H9 (cell line): ENCODE data around the gene CSNK2A2. TPM values are rescaled to one million over a fixed set of nuclear protein-coding genes. Genes with fewer than 3 reads are reported as not detected.

Source experiments
- DNase-seq: peaks from one replicate; pipeline ENCODE4 v3.0.0-alpha.2; 2017
- H2AFZ ChIP-seq: one replicate; pipeline ENCODE4 v1.6.1; 2013; ENCODE audit warnings: mild to moderate bottlenecking, low read length, control low read depth, moderate library complexity
- H2AK5ac ChIP-seq: 2 replicates; pipeline ENCODE4 v1.6.1; 2013; ENCODE audit warnings: low read length, control low read depth, mixed read lengths; ENCODE audit not compliant: insufficient read length
- H2BK120ac ChIP-seq: one replicate; pipeline ENCODE4 v1.6.1; 2013; ENCODE audit warnings: low read depth, mild to moderate bottlenecking, low read length, control low read depth, inconsistent platforms; ENCODE audit not compliant: poor library complexity, severe bottlenecking
- H2BK12ac ChIP-seq: 2 replicates; pipeline ENCODE4 v1.6.1; 2013; ENCODE audit warnings: low read length, control low read depth, mixed read lengths, low read depth; ENCODE audit not compliant: insufficient read length
- H2BK15ac ChIP-seq: 2 replicates; pipeline ENCODE4 v1.6.1; 2013; ENCODE audit warnings: low read depth, low read length, control low read depth
- H2BK20ac ChIP-seq: one replicate; pipeline ENCODE4 v1.6.1; 2013; ENCODE audit warnings: low read depth, mild to moderate bottlenecking, low read length, control low read depth, inconsistent platforms; ENCODE audit not compliant: poor library complexity, severe bottlenecking
- H2BK5ac ChIP-seq: 2 replicates; pipeline ENCODE4 v1.6.1; 2013; ENCODE audit warnings: low read length, control low read depth, mixed read lengths; ENCODE audit not compliant: insufficient read length
- H3K14ac ChIP-seq: 2 replicates; pipeline ENCODE4 v1.6.1; 2013; ENCODE audit warnings: low read length, control low read depth; ENCODE audit not compliant: insufficient read depth
- H3K18ac ChIP-seq: 2 replicates; pipeline ENCODE4 v1.6.1; 2013; ENCODE audit warnings: low read depth, mild to moderate bottlenecking, mixed read lengths, low read length, control low read depth; ENCODE audit not compliant: insufficient read length
- H3K23ac ChIP-seq: 2 replicates; pipeline ENCODE4 v1.6.1; 2013; ENCODE audit warnings: low read length, control low read depth, mixed read lengths, low read depth; ENCODE audit not compliant: insufficient read length
- H3K23me2 ChIP-seq: 2 replicates; pipeline ENCODE4 v1.6.1; 2013; ENCODE audit warnings: low read depth, mild to moderate bottlenecking, mixed read lengths, low read length, control low read depth; ENCODE audit not compliant: insufficient read length, poor library complexity, severe bottlenecking
- H3K27ac ChIP-seq: 2 replicates; pipeline ENCODE4 v1.5.1; 2013; ENCODE audit warnings: low read length, control low read depth, mixed read lengths, low read depth; ENCODE audit not compliant: insufficient read length
- H3K27me3 ChIP-seq: 2 replicates; pipeline ENCODE4 v1.6.1; 2013; ENCODE audit warnings: low read length, control low read depth, inconsistent platforms; ENCODE audit not compliant: insufficient read depth
- H3K4ac ChIP-seq: 2 replicates; pipeline ENCODE4 v1.6.1; 2013; ENCODE audit warnings: low read depth, mild to moderate bottlenecking, control low read depth, inconsistent platforms, low read length, moderate library complexity
- H3K4me1 ChIP-seq: 2 replicates; pipeline ENCODE4 v1.6.1; 2013; ENCODE audit warnings: low read length, control low read depth, inconsistent platforms; ENCODE audit not compliant: insufficient read depth
- H3K4me2 ChIP-seq: 2 replicates; pipeline ENCODE4 v1.6.1; 2013; ENCODE audit warnings: low read length, control low read depth, mixed read lengths; ENCODE audit not compliant: insufficient read length, insufficient read depth
- H3K56ac ChIP-seq: 2 replicates; pipeline ENCODE4 v1.6.1; 2013; ENCODE audit warnings: low read depth, mild to moderate bottlenecking, mixed read lengths, low read length, control low read depth; ENCODE audit not compliant: insufficient read length
- H3K79me1 ChIP-seq: 2 replicates; pipeline ENCODE4 v1.6.1; 2013; ENCODE audit warnings: low read depth, mild to moderate bottlenecking, moderate library complexity, low read length, control low read depth, inconsistent platforms; ENCODE audit not compliant: insufficient read depth, poor library complexity, severe bottlenecking
- H3K79me2 ChIP-seq: 2 replicates; pipeline ENCODE4 v1.6.1; 2013; ENCODE audit warnings: low read length, control low read depth, inconsistent platforms; ENCODE audit not compliant: insufficient read depth
- H3K9ac ChIP-seq: 2 replicates; pipeline ENCODE4 v1.6.1; 2013; ENCODE audit warnings: low read length, control low read depth, mixed read lengths; ENCODE audit not compliant: insufficient read length; ENCODE audit errors: extremely low read depth
- H3K9me3 ChIP-seq: one replicate; pipeline ENCODE4 v1.6.1; 2013; ENCODE audit warnings: low read depth, low read length, inconsistent platforms; ENCODE audit not compliant: control insufficient read depth
- H3T11ph ChIP-seq: one replicate; pipeline ENCODE4 v1.6.1; 2013; ENCODE audit warnings: mild to moderate bottlenecking, low read length, control low read depth, inconsistent platforms
- H4K20me1 ChIP-seq: one replicate; pipeline ENCODE4 v1.6.1; 2013; ENCODE audit not compliant: control insufficient read depth, insufficient read length, insufficient read depth
- H4K5ac ChIP-seq: 2 replicates; pipeline ENCODE4 v1.6.1; 2013; ENCODE audit warnings: low read depth, mild to moderate bottlenecking, mixed read lengths, low read length, control low read depth; ENCODE audit not compliant: insufficient read length
- H4K8ac ChIP-seq: replicated peaks from 2 replicates; pipeline ENCODE4 v1.6.1; 2013; ENCODE audit warnings: low read length, control low read depth, mixed read lengths, low read depth; ENCODE audit not compliant: insufficient read length
- H4K91ac ChIP-seq: 2 replicates; pipeline ENCODE4 v1.6.1; 2013; ENCODE audit warnings: low read depth, mild to moderate bottlenecking, moderate library complexity, mixed read lengths, low read length, control low read depth; ENCODE audit not compliant: insufficient read length
- H3K27ac Mint-ChIP-seq, 3 experiments: 2 replicates in 2 of 3; 3 replicates in 1 of 3; pipeline ENCODE4 v1.8.0; 2020 to 2021; ENCODE audit warnings: mixed read lengths in 3 of 3, mild to moderate bottlenecking in 1 of 3, moderate library complexity in 1 of 3
- H3K27me3 Mint-ChIP-seq: 2 replicates; pipeline ENCODE4 v1.8.0; 2021; ENCODE audit warnings: low read depth, mild to moderate bottlenecking, moderate library complexity, mixed read lengths
- H3K36me3 Mint-ChIP-seq, 3 experiments: 2 replicates in 2 of 3; 3 replicates in 1 of 3; pipeline ENCODE4 v1.8.0; 2020 to 2021; ENCODE audit warnings: low read depth in 3 of 3, mixed read lengths in 3 of 3; ENCODE audit not compliant: insufficient read depth in 1 of 3
- H3K4me1 Mint-ChIP-seq, 2 experiments: 2 replicates each; pipeline ENCODE4 v1.8.0; 2020; ENCODE audit warnings: mixed read lengths in 2 of 2
- H3K4me3 Mint-ChIP-seq, 2 experiments: 2 replicates in 1 of 2; 3 replicates in 1 of 2; pipeline ENCODE4 v1.8.0; 2020 to 2021; ENCODE audit warnings: mild to moderate bottlenecking in 2 of 2, mixed read lengths in 2 of 2, moderate library complexity in 1 of 2
- H3K9me3 Mint-ChIP-seq, 2 experiments: 2 replicates in 1 of 2; 3 replicates in 1 of 2; pipeline ENCODE4 v1.8.0; 2020; ENCODE audit warnings: mild to moderate bottlenecking in 2 of 2, mixed read lengths in 2 of 2, moderate library complexity in 1 of 2
- CTCF ChIP-seq: fragments of 200-600 bp; sonication (generic); conservative IDR thresholded peaks from 3 replicates; pipeline ENCODE4 v1.8.0; 2021; ENCODE audit warnings: antibody characterized with exemption, mild to moderate bottlenecking
- WGBS: extraction: QIAGEN DNeasy Blood & Tissue Kit; methylation state at CpG from one replicate; pipeline ENCODE4 v1.1.7; 2013; ENCODE audit warnings: missing lambda C conversion rate, low lambda C conversion rate, mixed read lengths; ENCODE audit not compliant: insufficient read length; ENCODE audit errors: extremely low coverage; 5-methylcytosine and 5-hydroxymethylcytosine counted together
- total RNA-seq: library from RNA; stranded (reverse); gene quantifications from 2 replicates; pipeline ENCODE4 v1.2.1, GENCODE V29; 2021

CSNK2A2 gene
- total RNA-seq, 1 experiment from 2014 or later = 134 TPM

GRCh38 chr16:58129097-58129936 lies 68.6 kb downstream of the CSNK2A2 start, which contains the start of gene CFAP20:
TSS of gene CFAP20 (minus strand) at chr16:58129381. CDS start at chr16:58129115, 266 bp downstream.
- Histone ChIP-seq H2BK12ac (no peak within 1 kb of the TSS), H3K23ac (no peak within 1 kb of the TSS), H3K23me2 (peaks cover 6% of the 10 kb centered on the region), H3K4me1 (peaks cover 10% of the 10 kb centered on the region), H4K91ac (no peak within 1 kb of the TSS), H2BK120ac (no peak within 1 kb of the TSS), H3K18ac (peak within 1 kb of the TSS; percentile 83), H2BK20ac (no peak within 1 kb of the TSS), H3K79me2 (peaks cover 25% of the 10 kb centered on the region), H3K9me3 (no peaks in the 10 kb centered on the region), H4K8ac (no peak within 1 kb of the TSS), H2AFZ (no peak within 1 kb of the TSS), H2AK5ac (no peak within 1 kb of the TSS), H2BK5ac (no peak within 1 kb of the TSS), H3K27ac (no peak within 1 kb of the TSS), H3K79me1 (peaks cover 7% of the 10 kb centered on the region), H3K4ac (no peak within 1 kb of the TSS), H4K5ac (no peak within 1 kb of the TSS), H3K4me2 (peak within 1 kb of the TSS; percentile 86), H3T11ph (no peak within 1 kb of the TSS), H2BK15ac (no peak within 1 kb of the TSS), H3K56ac (no peak within 1 kb of the TSS), H4K20me1 (no peaks in the 10 kb centered on the region), H3K14ac (peak within 1 kb of the TSS; percentile 91), H3K9ac (peak within 1 kb of the TSS; percentile 60), H3K27me3 (no peaks in the 10 kb centered on the region)
- Mint-ChIP-seq H3K9me3 (no peaks in the 10 kb centered on the region; a peak in 1 of 5 replicates), H3K4me3 (peak within 1 kb of the TSS; percentile 89 to 94), H3K27me3 (no peaks in the 10 kb centered on the region), H3K4me1 (peaks cover 26 to 27% of the 10 kb centered on the region in 2 experiments), H3K27ac (peak within 1 kb of the TSS; percentile 72 to 97 (median 83); a peak in 6 of 7 replicates), H3K36me3 (no peaks in the 10 kb centered on the region)
- DNase-seq = peak; percentile 100
- no peak for TF ChIP-seq CTCF
- WGBS = no CpG with 5 or more reads among the region's 70 CpGs
